H1 (cell line): ENCODE results near the gene PCBP2. TPM values are rescaled to one million over a fixed set of nuclear protein-coding genes. Genes with fewer than 3 reads are reported as not detected.

Experiments
- CTCF ChIA-PET: fragments of 300-600 bp; sonication (Branson Sonifier 250); formaldehyde crosslinking; loops from one replicate; lab custom pipeline; 2021; ENCODE audit not compliant: partially characterized antibody; lab: Charles Lee
- POLR2A ChIA-PET: fragments of 300-600 bp; sonication (Branson Sonifier 250); formaldehyde crosslinking; loops from one replicate; lab custom pipeline; 2021; ENCODE audit warnings: inconsistent platforms; ENCODE audit not compliant: partially characterized antibody; lab: Charles Lee
- DNase-seq, 2 experiments: peaks; one replicate each; pipeline versions ENCODE4 v3.0.0 to v3.0.0-alpha.2; 2010 to 2022; ENCODE audit warnings: low spot score in 2 of 2, low read depth in 1 of 2, mixed read lengths in 1 of 2
- FAIRE-seq: peaks from 2 replicates; lab custom pipeline; 2011; peaks lifted over from hg19 to GRCh38; lab: Jason Lieb, UNC
- H2AFZ ChIP-seq: 2 replicates; pipeline ENCODE4 v1.8.1; 2012; ENCODE audit warnings: low read length, inconsistent platforms
- H2AK5ac ChIP-seq: 2 replicates; pipeline ENCODE4 v1.6.1; 2013; ENCODE audit warnings: low read depth, low read length
- H2BK120ac ChIP-seq: replicated peaks from 2 replicates; pipeline ENCODE3; 2013; ENCODE audit warnings: low read depth, low read length, inconsistent platforms
- H2BK12ac ChIP-seq: 2 replicates; pipeline ENCODE4 v1.6.1; 2013; ENCODE audit warnings: low read depth, low read length
- H2BK15ac ChIP-seq: 2 replicates; pipeline ENCODE4 v1.6.1; 2013; ENCODE audit warnings: low read length
- H2BK20ac ChIP-seq: 2 replicates; pipeline ENCODE4 v1.6.1; 2013; ENCODE audit warnings: low read length
- H2BK5ac ChIP-seq: 2 replicates; pipeline ENCODE4 v1.6.1; 2013; ENCODE audit warnings: low read depth, low read length
- H3K14ac ChIP-seq: 2 replicates; pipeline ENCODE4 v1.6.1; 2013; ENCODE audit warnings: inconsistent platforms; ENCODE audit not compliant: insufficient read length
- H3K18ac ChIP-seq: 2 replicates; pipeline ENCODE4 v1.6.1; 2013; ENCODE audit warnings: low read length; ENCODE audit errors: extremely low read depth
- H3K23ac ChIP-seq: 2 replicates; pipeline ENCODE4 v1.6.1; 2013; ENCODE audit warnings: inconsistent platforms; ENCODE audit not compliant: insufficient read length
- H3K23me2 ChIP-seq: 2 replicates; pipeline ENCODE4 v1.6.1; 2013; ENCODE audit warnings: low read depth, low read length
- H3K27ac ChIP-seq: 2 replicates; pipeline ENCODE4 v1.6.1; 2011; ENCODE audit warnings: low read depth, low read length, inconsistent platforms
- H3K27me3 ChIP-seq, 4 experiments: replicated peaks in 1 of 4; 1 replicate in 1 of 4; 2 replicates in 3 of 4; pipeline versions ENCODE4 v1.6.1 to v1.8.1; 2011 to 2013; ENCODE audit warnings: low read length in 3 of 4, mild to moderate bottlenecking in 3 of 4, inconsistent platforms in 2 of 4, mixed read lengths in 2 of 4, moderate library complexity in 1 of 4; ENCODE audit not compliant: control insufficient read depth in 3 of 4, insufficient read depth in 3 of 4; ENCODE audit errors: extremely low read depth in 1 of 4
- H3K36me3 ChIP-seq, 4 experiments: 2 replicates each; pipeline versions ENCODE4 v1.6.1 to v1.8.1; 2011 to 2013; ENCODE audit warnings: mild to moderate bottlenecking in 4 of 4, low read length in 3 of 4, moderate library complexity in 2 of 4, control low read depth in 1 of 4, inconsistent platforms in 1 of 4; ENCODE audit not compliant: insufficient read depth in 4 of 4, control insufficient read depth in 2 of 4
- H3K4ac ChIP-seq: replicated peaks from 2 replicates; pipeline ENCODE3; 2013; ENCODE audit warnings: low read length, low read depth, mixed read lengths, inconsistent platforms; ENCODE audit not compliant: insufficient read length
- H3K4me1 ChIP-seq, 4 experiments: replicated peaks in 1 of 4; 1 replicate in 1 of 4; 2 replicates in 3 of 4; pipeline versions ENCODE4 v1.6.1 to v1.8.1; 2011 to 2013; ENCODE audit warnings: low read length in 3 of 4, inconsistent platforms in 2 of 4, mixed read lengths in 1 of 4; ENCODE audit not compliant: insufficient read depth in 4 of 4, control insufficient read depth in 3 of 4
- H3K4me2 ChIP-seq, 2 experiments: 2 replicates each; pipeline versions ENCODE4 v1.6.1 to v1.8.1; 2011 to 2013; ENCODE audit warnings: low read depth in 2 of 2, low read length in 2 of 2, control low read depth in 1 of 2, inconsistent platforms in 1 of 2, mild to moderate bottlenecking in 1 of 2; ENCODE audit not compliant: insufficient read depth in 1 of 2
- H3K4me3 ChIP-seq, 4 experiments: fragments of 200-600, 300-600 bp in 1 of 4; sonication (generic), shearing (Covaris generic), sonication (Bioruptor Twin) in 1 of 4; 2 replicates each; pipeline versions ENCODE4 v1.5.1 to v1.8.1; 2011 to 2016; ENCODE audit warnings: low read length in 4 of 4, low read depth in 3 of 4, control low read depth in 2 of 4, inconsistent platforms in 2 of 4, mild to moderate bottlenecking in 2 of 4, mixed read lengths in 1 of 4, moderate library complexity in 1 of 4; ENCODE audit not compliant: insufficient read depth in 2 of 4; ENCODE audit errors: extremely low read depth in 1 of 4
- H3K56ac ChIP-seq: replicated peaks from 2 replicates; pipeline ENCODE3; 2013; ENCODE audit warnings: low read depth, mild to moderate bottlenecking, mixed read lengths, low read length, inconsistent platforms; ENCODE audit not compliant: insufficient read length
- H3K79me1 ChIP-seq: 2 replicates; pipeline ENCODE4 v1.6.1; 2013; ENCODE audit warnings: low read depth, low read length, control low read depth
- H3K79me2 ChIP-seq, 2 experiments: 2 replicates each; pipeline versions ENCODE4 v1.6.1 to v1.8.1; 2012 to 2013; ENCODE audit warnings: low read length in 2 of 2, mild to moderate bottlenecking in 2 of 2, inconsistent platforms in 1 of 2; ENCODE audit not compliant: insufficient read depth in 2 of 2, control insufficient read depth in 1 of 2
- H3K9ac ChIP-seq, 4 experiments: replicated peaks in 1 of 4; 1 replicate in 1 of 4; 2 replicates in 3 of 4; pipeline versions ENCODE4 v1.6.1 to v1.8.1; 2011 to 2013; ENCODE audit warnings: low read depth in 3 of 4, low read length in 3 of 4, control low read depth in 2 of 4, mild to moderate bottlenecking in 2 of 4, moderate library complexity in 2 of 4, inconsistent platforms in 1 of 4; ENCODE audit errors: extremely low read depth in 1 of 4
- H3K9me3 ChIP-seq, 2 experiments: 2 replicates each; pipeline versions ENCODE4 v1.6.1 to v1.8.1; 2012 to 2013; ENCODE audit warnings: mild to moderate bottlenecking in 2 of 2, moderate library complexity in 2 of 2, control low read depth in 1 of 2, inconsistent platforms in 1 of 2, low read depth in 1 of 2, low read length in 1 of 2, mixed read lengths in 1 of 2; ENCODE audit not compliant: insufficient read depth in 2 of 2
- H4K20me1 ChIP-seq, 2 experiments: replicated peaks in 1 of 2; 2 replicates each; pipeline versions ENCODE3 to v1.8.1; 2011 to 2013; ENCODE audit warnings: inconsistent platforms in 2 of 2, low read length in 2 of 2, mild to moderate bottlenecking in 1 of 2; ENCODE audit not compliant: insufficient read depth in 2 of 2, control insufficient read depth in 1 of 2
- H4K5ac ChIP-seq: 2 replicates; pipeline ENCODE4 v1.6.1; 2013; ENCODE audit warnings: low read length, low read depth, mixed read lengths, inconsistent platforms; ENCODE audit not compliant: insufficient read length
- H4K8ac ChIP-seq: 2 replicates; pipeline ENCODE4 v1.8.0; 2013; ENCODE audit warnings: mild to moderate bottlenecking, moderate library complexity, low read length, inconsistent platforms; ENCODE audit not compliant: insufficient read depth; ENCODE audit errors: extremely low read depth
- H4K91ac ChIP-seq: replicated peaks from 2 replicates; pipeline ENCODE3; 2013; ENCODE audit warnings: low read length, mixed read lengths, inconsistent platforms; ENCODE audit not compliant: insufficient read length
- BCL11A ChIP-seq, 2 experiments: IDR thresholded peaks; one replicate each; pipeline ENCODE4 v1.6.1; 2011; ENCODE audit warnings: low read depth in 2 of 2, low read length in 2 of 2, mild to moderate bottlenecking in 2 of 2
- POLR2AphosphoS5 ChIP-seq: IDR thresholded peaks from 2 replicates; pipeline ENCODE4 v1.6.1; 2011; ENCODE audit warnings: low read depth, low read length
- RAD21 ChIP-seq, 2 experiments: IDR thresholded peaks in 1 of 2; conservative IDR thresholded peaks in 1 of 2; 2 replicates each; pipeline ENCODE4 v1.6.1; 2011; ENCODE audit warnings: low read depth in 2 of 2, low read length in 2 of 2, improper control_type of control experiment in 1 of 2, inconsistent platforms in 1 of 2, mild to moderate bottlenecking in 1 of 2, moderate library complexity in 1 of 2
- WGBS, 2 experiments: shearing (Covaris generic) in 1 of 2; methylation state at CpG; one replicate each; pipeline versions ENCODE4 v1.1.6 to v1.1.7; 2013 to 2015; ENCODE audit warnings: low lambda C conversion rate in 2 of 2, mixed read lengths in 2 of 2, inconsistent platforms in 1 of 2, low coverage in 1 of 2, missing lambda C conversion rate in 1 of 2; ENCODE audit not compliant: insufficient replicate concordance in 2 of 2, insufficient coverage in 1 of 2, insufficient read length in 1 of 2; ENCODE audit errors: extremely low coverage in 1 of 2, missing lambda C conversion rate in 1 of 2; 5-methylcytosine and 5-hydroxymethylcytosine counted together
- polyA plus RNA-seq, 7 experiments: library from polyadenylated mRNA; depleted of rRNA in 3 of 7; stranded (reverse) in 5 of 7; unstranded in 2 of 7; fragments of >200 nt in 5 of 7; fragments of 200-250 nt in 2 of 7; gene quantifications; 1 replicate in 5 of 7; 2 replicates in 1 of 7; 4 replicates in 1 of 7; pipeline versions ENCODE4 v1.2.1 to v1.2.3, GENCODE V29; 2011 to 2013; ENCODE audit warnings: missing spikeins in 2 of 7, mixed read lengths in 2 of 7
- total RNA-seq: library from RNA; stranded (reverse); fragmentation: NEBNext Ultra II Directional; extraction: Animal tissue kit (Norgen Biotek cat#: 25700); gene quantifications from 2 replicates; pipeline ENCODE4 v1.2.1, GENCODE V29; 2021

PCBP2 gene
- total and polyA plus RNA-seq, 2 of the 8 experiments (the other 6 are each of a cell fraction or from before 2014, with no cell fraction given), result 470 to 1,123 TPM

GRCh38 chr12:53497461-53497860 lies 45.6 kb downstream of the PCBP2 start:
- no peak overlapping the region for H4K8ac ChIP-seq
- H3K27me3 ChIP-seq, result no peaks in the 10 kb centered on the region
- H2BK20ac ChIP-seq, result peak overlapping the region; percentile 82
- H3K4me1 ChIP-seq, result peaks cover 15 to 55% (median 27%) of the 10 kb centered on the region in 4 experiments
- H2BK5ac ChIP-seq, result peak overlapping the region; percentile 95; the same call in 1 of the 2 replicates
- H3K9me3 ChIP-seq, result no peaks in the 10 kb centered on the region
- H2BK12ac ChIP-seq, result peak overlapping the region; percentile 93; the same call in 1 of the 2 replicates
- no peak overlapping the region for H3K14ac ChIP-seq
- no peak overlapping the region for H3K4ac ChIP-seq
- H3K56ac ChIP-seq, result no peak overlapping the region
- H2AFZ ChIP-seq, result no peak overlapping the region
- peak overlapping the region; percentile 45 for H4K91ac ChIP-seq
- H3K4me3 ChIP-seq, result no peak overlapping the region
- CTCF ChIA-PET, result interaction anchor here (1.1 to 5.5 kb wide), 6 partner anchors 11 to 176 kb away, joined by 3 to 41 read pairs (median 6); partner anchors contain the start of genes AAAS and SP7
- no peak for FAIRE-seq
- peaks cover 0 to 27% of the 10 kb centered on the region in 2 experiments; a peak in 2 of 4 replicates for H3K79me2 ChIP-seq
- H3K23me2 ChIP-seq, result peaks cover 30% of the 10 kb centered on the region
- H2BK120ac ChIP-seq, result no peak overlapping the region
- no peak overlapping the region for H3K27ac ChIP-seq
- 92% methylated on average over 3 of the region's 3 CpGs; no CpG with 5 or more reads in 1 of the 2 experiments for WGBS, 2 experiments
- peak overlapping the region; percentile 75; the same call in 1 of the 2 replicates for H2AK5ac ChIP-seq
- peak overlapping the region; percentile 76; the same call in 1 of the 2 replicates for H2BK15ac ChIP-seq
- no peaks in the 10 kb centered on the region for H3K36me3 ChIP-seq
- H3K18ac ChIP-seq, result no peak overlapping the region
- H4K5ac ChIP-seq, result no peak overlapping the region
- no peak overlapping the region for H3K9ac ChIP-seq
- H3K4me2 ChIP-seq, result peak overlapping the region; percentile 78 to 98; a peak in 2 of 4 replicates
- TF ChIP-seq BCL11A (IDR thresholded peaks at IDR 0.05; ENCODE audit: low read depth in 2 of 2, low read length in 2 of 2) (no peak), POLR2AphosphoS5 (no peak), RAD21 (IDR thresholded peaks at IDR 0.05 in 1 of 2, conservative IDR thresholded peaks at IDR 0.05 in 1 of 2; ENCODE audit: low read depth in 2 of 2, low read length in 2 of 2) (no peak)
- no peak for DNase-seq
- H3K79me1 ChIP-seq, result peaks cover 16% of the 10 kb centered on the region
- POLR2A ChIA-PET, result interaction anchor here (1.0 to 67.0 kb wide), 6 partner anchors 10 to 176 kb away, joined by 3 to 3397 read pairs (median 28); partner anchors contain the start of genes AAAS, NPFF, PCBP2 and PRR13
- H3K23ac ChIP-seq, result no peak overlapping the region
- no peaks in the 10 kb centered on the region for H4K20me1 ChIP-seq
